Ectodermal cell (in vitro differentiated cells): ENCODE results near the gene MDFI.
"Not testable (repeated sequence)": the region's sequence is repeated elsewhere in the genome, so short reads cannot be mapped to it uniquely, and the experiment has no call there.

Source experiments
- H3K27ac ChIP-seq: 2 replicates; pipeline ENCODE4 v1.7.0; 2013; ENCODE audit warnings: mild to moderate bottlenecking, low read depth, low read length; ENCODE audit not compliant: insufficient read depth, poor library complexity, severe bottlenecking
- H3K27me3 ChIP-seq: 2 replicates; pipeline ENCODE4 v1.7.0; 2013; ENCODE audit warnings: mild to moderate bottlenecking, low read length; ENCODE audit not compliant: insufficient read depth, control insufficient read depth, poor library complexity, severe bottlenecking
- H3K36me3 ChIP-seq: one replicate; pipeline ENCODE4 v1.7.0; 2013; ENCODE audit warnings: low read length; ENCODE audit not compliant: control insufficient read depth, insufficient read depth
- H3K4me1 ChIP-seq: one replicate; pipeline ENCODE4 v1.7.0; 2013; ENCODE audit warnings: low read length; ENCODE audit not compliant: control insufficient read depth, insufficient read depth
- H3K4me3 ChIP-seq: 2 replicates; pipeline ENCODE4 v1.7.0; 2013; ENCODE audit warnings: low read depth, low read length, control low read depth; ENCODE audit not compliant: insufficient read depth
- H3K9me3 ChIP-seq: 2 replicates; pipeline ENCODE4 v1.7.0; 2013; ENCODE audit warnings: mild to moderate bottlenecking, low read length, moderate library complexity; ENCODE audit not compliant: control insufficient read depth
- WGBS, 2 experiments: methylation state at CpG; one replicate each; pipeline ENCODE4 v1.1.7; 2013; ENCODE audit warnings: missing lambda C conversion rate in 2 of 2; 5-methylcytosine and 5-hydroxymethylcytosine counted together

Gene MDFI

GRCh38 chr6:41619193-41619592 lies 19.1 kb upstream of the MDFI start:
- 95 to 96% methylated on average over 3 to 4 of the region's 4 CpGs for WGBS, 2 experiments
- not testable (repeated sequence) for H3K9me3 ChIP-seq, H3K36me3 ChIP-seq, H3K4me3 ChIP-seq, H3K27me3 ChIP-seq, H3K4me1 ChIP-seq, H3K27ac ChIP-seq

GRCh38 chr6:41621367-41621766 lies 16.9 kb upstream of the MDFI start:
- Histone ChIP-seq H3K4me3 (no peak overlapping the region), H3K9me3 (peaks cover 9% of the 10 kb centered on the region), H3K27me3 (no peaks in the 10 kb centered on the region), H3K27ac (no peak overlapping the region), H3K36me3 (no peaks in the 10 kb centered on the region), H3K4me1 (no peaks in the 10 kb centered on the region)

DNA sequence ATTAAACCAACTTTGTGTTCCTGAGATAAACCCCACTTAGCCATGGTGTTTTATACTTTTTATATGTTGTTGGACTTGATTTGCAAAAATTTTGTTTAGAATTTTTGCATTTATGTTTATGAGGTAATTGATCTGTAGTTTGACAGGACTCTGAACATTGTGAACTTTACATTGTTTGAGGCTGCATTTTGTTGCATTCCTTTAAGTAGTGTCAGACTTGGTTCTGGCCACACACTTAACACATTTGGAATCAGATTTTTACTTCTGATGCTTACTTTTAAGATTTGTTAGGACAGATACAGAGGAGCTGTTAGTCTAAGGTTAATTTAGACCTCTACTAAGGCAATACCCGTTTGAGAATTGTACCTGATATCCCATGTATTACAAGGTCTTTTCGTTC lies 16.5 kb upstream of the MDFI start:
- 73 to 75% methylated on average over 2 of the region's 2 CpGs for WGBS, 2 experiments
- Histone ChIP-seq H3K4me3 (no peak overlapping the region), H3K4me1 (no peaks in the 10 kb centered on the region), H3K9me3 (peaks cover 9% of the 10 kb centered on the region), H3K27ac (peak overlapping the region; percentile 73), H3K36me3 (no peaks in the 10 kb centered on the region), H3K27me3 (no peaks in the 10 kb centered on the region)

DNA sequence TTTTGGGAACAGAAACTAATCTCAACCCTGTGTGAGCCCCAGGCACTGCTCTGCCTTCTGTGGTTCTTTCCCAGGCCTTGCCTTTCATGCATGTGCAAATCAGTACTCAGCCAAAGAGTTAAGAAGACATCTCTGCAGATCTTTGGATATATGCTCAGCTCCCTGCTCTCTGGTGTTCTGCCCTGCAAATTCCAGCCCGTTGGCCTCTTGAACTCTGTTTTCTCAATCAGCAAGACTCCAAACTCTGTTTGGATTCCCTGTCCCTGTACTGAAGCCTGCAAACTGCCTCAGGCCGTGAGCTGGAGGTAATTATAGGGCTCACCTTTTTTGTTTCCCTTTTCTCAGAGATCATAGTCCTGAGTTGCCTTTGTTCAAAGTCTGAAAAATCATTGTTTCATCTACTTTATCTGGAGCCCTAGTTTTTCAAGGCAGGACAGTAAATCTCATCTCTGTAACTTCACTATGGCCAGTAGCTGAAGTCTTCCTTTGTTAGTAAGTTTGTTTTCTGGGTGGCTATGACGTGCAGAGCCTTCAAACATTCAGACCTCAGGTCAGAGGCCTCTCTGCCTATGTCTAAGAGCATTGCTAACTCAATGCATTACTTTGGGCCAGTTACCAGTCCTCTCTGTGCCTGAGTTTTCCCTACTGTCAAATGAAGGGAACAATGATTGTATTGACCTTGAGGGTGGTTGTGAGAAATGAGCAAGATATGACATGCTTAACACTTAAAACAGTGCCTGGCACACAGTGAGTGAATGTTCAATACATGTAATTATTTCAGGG lies 15.9 kb upstream of the MDFI start:
- 45 to 49% methylated on average over 3 of the region's 3 CpGs for WGBS, 2 experiments
- Histone ChIP-seq H3K27ac (peak overlapping the region; percentile 73), H3K4me1 (no peaks in the 10 kb centered on the region), H3K27me3 (no peaks in the 10 kb centered on the region), H3K36me3 (no peaks in the 10 kb centered on the region), H3K4me3 (no peak overlapping the region), H3K9me3 (peaks cover 9% of the 10 kb centered on the region)

GRCh38 chr6:41623330-41623729 lies 14.9 kb upstream of the MDFI start:
- no peaks in the 10 kb centered on the region for H3K36me3 ChIP-seq
- no peaks in the 10 kb centered on the region for H3K27me3 ChIP-seq
- WGBS, 2 experiments: 85 to 87% methylated on average over 6 of the region's 6 CpGs
- H3K4me1 ChIP-seq: no peaks in the 10 kb centered on the region
- H3K4me3 ChIP-seq: no peak overlapping the region
- no peak overlapping the region for H3K27ac ChIP-seq
- peaks cover 9% of the 10 kb centered on the region for H3K9me3 ChIP-seq

GRCh38 chr6:41624621-41625380 lies 13.5 kb upstream of the MDFI start:
- Histone ChIP-seq H3K4me1 (no peaks in the 10 kb centered on the region), H3K27me3 (no peaks in the 10 kb centered on the region), H3K36me3 (no peaks in the 10 kb centered on the region), H3K27ac (no peak overlapping the region), H3K4me3 (no peak overlapping the region), H3K9me3 (peaks cover 9% of the 10 kb centered on the region)
- WGBS, 2 experiments: 89 to 91% methylated on average over 17 of the region's 18 CpGs

DNA sequence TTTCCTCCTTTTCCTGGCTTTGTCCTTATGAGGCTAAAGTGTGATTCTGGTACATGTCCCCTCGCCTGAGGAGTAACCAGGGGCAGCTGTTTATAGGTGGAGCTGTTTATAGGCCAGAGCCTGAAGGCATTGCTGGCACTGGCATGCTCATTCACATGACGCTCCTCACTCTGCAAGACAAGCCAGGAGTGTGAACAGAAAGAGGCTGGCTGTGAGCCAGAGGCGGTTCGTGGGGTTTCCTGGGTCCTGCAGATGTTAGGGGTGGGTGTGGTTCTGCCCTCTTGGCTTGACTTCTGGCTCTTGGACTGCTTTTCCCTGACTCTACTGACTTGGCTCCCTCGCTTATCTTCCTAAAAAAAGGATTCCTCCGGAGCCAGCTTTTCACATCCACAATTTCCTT lies 12.8 kb upstream of the MDFI start:
- Histone ChIP-seq H3K27ac (no peak overlapping the region), H3K27me3 (no peaks in the 10 kb centered on the region), H3K4me3 (no peak overlapping the region), H3K4me1 (no peaks in the 10 kb centered on the region), H3K36me3 (no peaks in the 10 kb centered on the region), H3K9me3 (peaks cover 5% of the 10 kb centered on the region)
- WGBS, 2 experiments: 52 to 65% methylated on average over 6 of the region's 6 CpGs

- Histone ChIP-seq H3K9me3 (peaks cover under 1% of the 10 kb centered on the region), H3K27me3 (no peaks in the 10 kb centered on the region), H3K4me1 (no peaks in the 10 kb centered on the region), H3K27ac (no peak overlapping the region), H3K36me3 (no peaks in the 10 kb centered on the region), H3K4me3 (no peak overlapping the region)
- WGBS, 2 experiments: 94 to 96% methylated on average over 4 of the region's 4 CpGs
Measured at GRCh38 chr6:41626022-41626421, 12.2 kb upstream of the MDFI start.

- Histone ChIP-seq H3K27me3 (no peaks in the 10 kb centered on the region), H3K4me3 (no peak overlapping the region), H3K9me3 (no peaks in the 10 kb centered on the region), H3K36me3 (no peaks in the 10 kb centered on the region), H3K27ac (no peak overlapping the region), H3K4me1 (no peaks in the 10 kb centered on the region)
- WGBS, 2 experiments: 93% methylated on average over 8 of the region's 8 CpGs
Measured at GRCh38 chr6:41626917-41627316, 11.4 kb upstream of the MDFI start.

- no peak overlapping the region for H3K4me3 ChIP-seq
- no peaks in the 10 kb centered on the region for H3K36me3 ChIP-seq
- no peaks in the 10 kb centered on the region for H3K27me3 ChIP-seq
Measured at GRCh38 chr6:41629128-41629527, 9.1 kb upstream of the MDFI start.

More at GRCh38 chr6:41629128-41629527, 9.1 kb upstream of the MDFI start:
- H3K27ac ChIP-seq: no peak overlapping the region
- 98 to 100% methylated on average over 2 of the region's 2 CpGs for WGBS, 2 experiments
- no peaks in the 10 kb centered on the region for H3K9me3 ChIP-seq
- H3K4me1 ChIP-seq: no peaks in the 10 kb centered on the region
